Left colon (tissue), 2 donors: ENCODE measurements around the gene SNRNP35. TPM values are rescaled to one million over a fixed set of nuclear protein-coding genes. Genes with fewer than 3 reads are reported as not detected.
"Not testable (repeated sequence)": the region's sequence is repeated elsewhere in the genome, so short reads cannot be mapped to it uniquely, and the experiment has no call there.

Experiments used
- ATAC-seq: fragments of 200-7000 bp; cut with Tn5 transposase; one replicate; pipeline ENCODE4 v1.9.1; 2020; ENCODE audit warnings: mild to moderate bottlenecking, moderate library complexity
- DNase-seq, 2 donors: peaks; one replicate each; pipeline ENCODE4 v3.0.0-alpha.2; 2020
- intact Hi-C, 2 donors: fragments of 100-400 bp; cut with DNase I in 1 of 2; cut with micrococcal nuclease in 1 of 2; formaldehyde crosslinking; loops; one replicate each; pipeline versions ENCODE4 v1.11.2 to v1.14.0; 2022; cut with DNase I, micrococcal nuclease
- total RNA-seq, 2 donors: library from RNA; stranded (reverse); fragmentation: NEBNext Ultra II Directional; extraction: Animal tissue kit (Norgen Biotek cat#: 25700); gene quantifications; one replicate each; pipeline ENCODE4 v1.2.1, GENCODE V29; 2021
- donor health status: DM: no; HTN: no; CAD: no.
- donor health status: DM: yes; HTN: yes; CAD: no.

SNRNP35 gene
- total RNA-seq, 2 donors from 2014 or later = 18.7 to 23.8 TPM

GRCh38 chr12:123512838-123513665 lies 55.1 kb downstream of the SNRNP35 start:
- no peak for DNase-seq
- intact Hi-C loops = no loop called here
- ATAC-seq = no peak

GRCh38 chr12:123513805-123514204 lies 55.9 kb downstream of the SNRNP35 start:
- DNase-seq (no peak), ATAC-seq (no peak)
- intact Hi-C loops = no loop called here

- intact Hi-C loops, ATAC-seq, DNase-seq: not testable (repeated sequence)
Measured at GRCh38 chr12:123514582-123515221, 56.8 kb downstream of the SNRNP35 start.

GRCh38 chr12:123516216-123516780 lies 58.4 kb downstream of the SNRNP35 start:
- DNase-seq = no peak
- intact Hi-C loops = no loop called here
- ATAC-seq = no peak

Other genes starting within 250 kb of the SNRNP35 start
- 10 to 100 TPM; 12.3 to 19.8 TPM for gene MPHOSPH9, start 225.0 kb upstream of the SNRNP35 start, total RNA-seq
- gene MTRFR, start 224.7 kb upstream of the SNRNP35 start, total RNA-seq = 1 to 10 TPM; 9.2 to 9.6 TPM
- 10 to 100 TPM; 60.5 to 61.3 TPM for gene CDK2AP1, start 186.3 kb upstream of the SNRNP35 start, total RNA-seq
- gene SBNO1, start 93.3 kb upstream of the SNRNP35 start, total RNA-seq = 10 to 100 TPM; 28.3 to 31.0 TPM
- gene KMT5A, start 74.0 kb upstream of the SNRNP35 start, total RNA-seq = 10 to 100 TPM; 38.3 to 52.0 TPM
- gene RILPL2, start 21.5 kb upstream of the SNRNP35 start, total RNA-seq = 1 to 10 TPM; 1.1 to 1.9 TPM
- 1 to 10 TPM; 4.3 to 4.9 TPM for gene RILPL1, start 75.6 kb downstream of the SNRNP35 start, total RNA-seq
- 100 to 1,000 TPM; 229 to 262 TPM for gene TMED2, start 126.4 kb downstream of the SNRNP35 start, total RNA-seq
- gene DDX55, start 144.0 kb downstream of the SNRNP35 start, total RNA-seq = 10 to 100 TPM; 13.0 to 15.4 TPM
- 10 to 100 TPM; 38.8 to 43.4 TPM for gene EIF2B1, start 175.5 kb downstream of the SNRNP35 start, total RNA-seq
- 10 to 100 TPM; 19.6 to 25.1 TPM for gene GTF2H3, start 175.7 kb downstream of the SNRNP35 start, total RNA-seq
- 1 to 10 TPM; 4.8 to 6.0 TPM for gene TCTN2, start 213.0 kb downstream of the SNRNP35 start, total RNA-seq